Progenitor cell of endocrine pancreas (in vitro differentiated cells): ENCODE measurements around the gene RELB. TPM values are rescaled to one million over a fixed set of nuclear protein-coding genes. Genes with fewer than 3 reads are reported as not detected.

ENCODE experiments used
- DNase-seq: peaks from one replicate; pipeline ENCODE4 v3.0.0; 2021; ENCODE audit warnings: low spot score; ENCODE audit not compliant: unreplicated experiment
- H3K27ac Mint-ChIP-seq: 2 replicates; pipeline ENCODE4 v1.8.0; 2021; ENCODE audit warnings: mild to moderate bottlenecking, moderate library complexity, mixed read lengths
- H3K27me3 Mint-ChIP-seq: 2 replicates; pipeline ENCODE4 v1.8.0; 2021; ENCODE audit warnings: mixed read lengths
- H3K36me3 Mint-ChIP-seq: 2 replicates; pipeline ENCODE4 v1.8.0; 2022; ENCODE audit warnings: mixed read lengths; ENCODE audit not compliant: insufficient read depth
- H3K4me1 Mint-ChIP-seq: 2 replicates; pipeline ENCODE4 v1.8.0; 2021; ENCODE audit warnings: low read depth, mixed read lengths
- H3K4me3 Mint-ChIP-seq: 2 replicates; pipeline ENCODE4 v1.8.0; 2021; ENCODE audit warnings: low read depth, mild to moderate bottlenecking, moderate library complexity, mixed read lengths
- H3K9me3 Mint-ChIP-seq: 2 replicates; pipeline ENCODE4 v1.8.0; 2021; ENCODE audit warnings: low read depth, mixed read lengths
- CTCF ChIP-seq: fragments of 200-600 bp; sonication (generic); IDR thresholded peaks from one replicate; pipeline ENCODE4 v1.5.0; 2021; ENCODE audit warnings: antibody characterized with exemption, mild to moderate bottlenecking; ENCODE audit not compliant: unreplicated experiment
- total RNA-seq: library from RNA; stranded (reverse); gene quantifications from 2 replicates; pipeline ENCODE4 v1.2.1, GENCODE V29; 2021

Gene RELB
- total RNA-seq, 1 donor from 2014 or later: 6.8 TPM

- Mint-ChIP-seq H3K36me3 (peaks cover 2% of the 10 kb centered on the region), H3K27me3 (peaks cover 22% of the 10 kb centered on the region)
Measured at GRCh38 chr19:45078390-45079062, 77.3 kb downstream of the RELB start.

GRCh38 chr19:45079063-45079910, 78.0 kb downstream of the RELB start, which contains the start of gene GEMIN7:
TSS of gene GEMIN7 (plus strand) at chr19:45079260. CDS start at chr19:45090115, 10,855 bp downstream.
- H3K27ac Mint-ChIP-seq: peak within 1 kb of the TSS; percentile 95
- TF ChIP-seq CTCF: peak; percentile 42
- H3K4me1 Mint-ChIP-seq: peaks cover 22% of the 10 kb centered on the region
- H3K9me3 Mint-ChIP-seq: no peaks in the 10 kb centered on the region
- peaks cover 2% of the 10 kb centered on the region for H3K36me3 Mint-ChIP-seq
- peaks cover 22% of the 10 kb centered on the region for H3K27me3 Mint-ChIP-seq
- DNase-seq: peak; percentile 79
- H3K4me3 Mint-ChIP-seq: peak within 1 kb of the TSS; percentile 93

More at GRCh38 chr19:45078390-45079062, 77.3 kb downstream of the RELB start:
- DNase-seq: no peak
- H3K27ac Mint-ChIP-seq: no peak overlapping the region
- TF ChIP-seq CTCF: no peak
- peak overlapping the region; percentile 93 for H3K4me3 Mint-ChIP-seq
- peaks cover 22% of the 10 kb centered on the region for H3K4me1 Mint-ChIP-seq
- no peaks in the 10 kb centered on the region for H3K9me3 Mint-ChIP-seq

GRCh38 chr19:45079911-45080370, 78.7 kb downstream of the RELB start:
- DNase-seq: no peak
- H3K4me1 Mint-ChIP-seq: peaks cover 20% of the 10 kb centered on the region
- no peaks in the 10 kb centered on the region for H3K9me3 Mint-ChIP-seq
- no peak for TF ChIP-seq CTCF
- H3K36me3 Mint-ChIP-seq: peaks cover 2% of the 10 kb centered on the region
- peak overlapping the region; percentile 95 for H3K27ac Mint-ChIP-seq
- peaks cover 17% of the 10 kb centered on the region for H3K27me3 Mint-ChIP-seq
- H3K4me3 Mint-ChIP-seq: peak overlapping the region; percentile 93

- TF ChIP-seq CTCF: no peak
- Mint-ChIP-seq H3K27me3 (peaks cover 7% of the 10 kb centered on the region), H3K9me3 (no peaks in the 10 kb centered on the region), H3K4me1 (peaks cover 15% of the 10 kb centered on the region), H3K27ac (peak overlapping the region; percentile 5), H3K4me3 (peak overlapping the region; percentile 33), H3K36me3 (peaks cover 6% of the 10 kb centered on the region)
- no peak for DNase-seq
Measured at GRCh38 chr19:45082170-45082569, 80.9 kb downstream of the RELB start.

- H3K4me3 Mint-ChIP-seq: no peak overlapping the region
- TF ChIP-seq CTCF: no peak
- peaks cover 9% of the 10 kb centered on the region for H3K4me1 Mint-ChIP-seq
- peaks cover 12% of the 10 kb centered on the region for H3K36me3 Mint-ChIP-seq
- no peaks in the 10 kb centered on the region for H3K9me3 Mint-ChIP-seq
- H3K27me3 Mint-ChIP-seq: no peaks in the 10 kb centered on the region
- peak overlapping the region; percentile 76 for H3K27ac Mint-ChIP-seq
- DNase-seq: no peak
Measured at GRCh38 chr19:45086480-45086879, 85.2 kb downstream of the RELB start.
